Adrenal gland (tissue), 5 donors: ENCODE data around the gene LSAMP.

Experiments used
- POLR2A ChIP-seq, 2 donors: fragments of 450-650 bp; IDR thresholded peaks; one replicate each; pipeline ENCODE4 v1.6.1; 2017; ENCODE audit warnings: antibody characterized with exemption in 2 of 2, mild to moderate bottlenecking in 2 of 2, moderate library complexity in 1 of 2
- TF ChIP-seq, protein P1 (sequence below), 6 experiments: fragments of 450-650 bp in 4 of 6; fragments of 200-600 bp in 2 of 6; sonication (generic) in 1 of 6; IDR thresholded peaks; 1 replicate in 5 of 6; 2 replicates in 1 of 6; pipeline versions ENCODE4 v1.5.1 to v1.8.0; 2016 to 2021; ENCODE audit warnings: antibody characterized with exemption in 6 of 6, mild to moderate bottlenecking in 2 of 6, moderate library complexity in 1 of 6
- donor health status: DM: no; HTN: no; CAD: no.

- TF ChIP-seq, protein P1, sequence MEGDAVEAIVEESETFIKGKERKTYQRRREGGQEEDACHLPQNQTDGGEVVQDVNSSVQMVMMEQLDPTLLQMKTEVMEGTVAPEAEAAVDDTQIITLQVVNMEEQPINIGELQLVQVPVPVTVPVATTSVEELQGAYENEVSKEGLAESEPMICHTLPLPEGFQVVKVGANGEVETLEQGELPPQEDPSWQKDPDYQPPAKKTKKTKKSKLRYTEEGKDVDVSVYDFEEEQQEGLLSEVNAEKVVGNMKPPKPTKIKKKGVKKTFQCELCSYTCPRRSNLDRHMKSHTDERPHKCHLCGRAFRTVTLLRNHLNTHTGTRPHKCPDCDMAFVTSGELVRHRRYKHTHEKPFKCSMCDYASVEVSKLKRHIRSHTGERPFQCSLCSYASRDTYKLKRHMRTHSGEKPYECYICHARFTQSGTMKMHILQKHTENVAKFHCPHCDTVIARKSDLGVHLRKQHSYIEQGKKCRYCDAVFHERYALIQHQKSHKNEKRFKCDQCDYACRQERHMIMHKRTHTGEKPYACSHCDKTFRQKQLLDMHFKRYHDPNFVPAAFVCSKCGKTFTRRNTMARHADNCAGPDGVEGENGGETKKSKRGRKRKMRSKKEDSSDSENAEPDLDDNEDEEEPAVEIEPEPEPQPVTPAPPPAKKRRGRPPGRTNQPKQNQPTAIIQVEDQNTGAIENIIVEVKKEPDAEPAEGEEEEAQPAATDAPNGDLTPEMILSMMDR (IDR thresholded peaks at IDR 0.05): no peak
- no peak for TF ChIP-seq POLR2A (IDR thresholded peaks at IDR 0.05)
Observed at GRCh38 chr3:116267116-116267515, 178.2 kb downstream of the LSAMP start.
